ENCODE data around the gene HOXC5.
"Not testable (repeated sequence)": the region's sequence is repeated elsewhere in the genome, so short reads cannot be mapped to it uniquely, and the experiment has no call there.

Gene HOXC5

DNA sequence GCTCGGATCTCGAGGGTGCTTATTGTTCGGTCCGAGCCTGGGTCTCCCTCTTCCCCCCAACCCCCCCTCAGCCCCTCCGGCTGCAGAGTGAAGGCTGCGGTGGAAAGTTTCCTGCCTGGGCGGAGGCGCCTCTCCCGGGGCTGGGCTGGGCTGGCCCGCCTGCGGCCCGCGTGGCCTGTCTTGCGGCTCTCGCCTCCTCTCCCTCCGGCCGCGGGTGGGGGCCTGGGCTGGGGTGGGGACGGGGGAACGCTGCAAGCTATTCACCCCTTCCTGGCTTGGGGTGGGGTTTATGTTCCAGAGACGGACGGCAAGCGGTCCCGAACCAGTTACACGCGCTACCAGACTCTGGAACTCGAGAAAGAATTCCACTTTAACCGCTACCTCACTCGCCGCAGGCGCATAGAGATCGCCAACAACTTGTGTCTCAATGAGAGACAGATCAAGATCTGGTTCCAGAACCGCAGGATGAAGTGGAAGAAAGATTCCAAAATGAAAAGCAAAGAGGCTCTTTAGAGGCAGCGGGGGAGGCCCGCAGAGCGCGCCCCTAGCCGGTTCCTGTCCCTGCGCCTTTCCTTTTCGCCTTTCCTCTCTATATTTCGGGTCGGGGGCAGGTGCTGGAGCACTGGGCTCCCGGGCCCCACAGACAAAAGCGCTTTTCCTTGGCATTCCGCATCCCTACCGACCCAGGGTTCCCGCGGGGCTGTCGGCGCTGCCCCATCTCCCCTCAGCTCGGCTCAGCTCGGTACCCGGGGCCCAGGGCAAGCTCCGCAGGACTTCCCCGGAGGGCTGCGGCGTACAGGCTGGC is 1.3 kb downstream of the HOXC5 start:
- no peak for DNase-seq (ENCODE audit: low read depth in 2 of 2)

DNA sequence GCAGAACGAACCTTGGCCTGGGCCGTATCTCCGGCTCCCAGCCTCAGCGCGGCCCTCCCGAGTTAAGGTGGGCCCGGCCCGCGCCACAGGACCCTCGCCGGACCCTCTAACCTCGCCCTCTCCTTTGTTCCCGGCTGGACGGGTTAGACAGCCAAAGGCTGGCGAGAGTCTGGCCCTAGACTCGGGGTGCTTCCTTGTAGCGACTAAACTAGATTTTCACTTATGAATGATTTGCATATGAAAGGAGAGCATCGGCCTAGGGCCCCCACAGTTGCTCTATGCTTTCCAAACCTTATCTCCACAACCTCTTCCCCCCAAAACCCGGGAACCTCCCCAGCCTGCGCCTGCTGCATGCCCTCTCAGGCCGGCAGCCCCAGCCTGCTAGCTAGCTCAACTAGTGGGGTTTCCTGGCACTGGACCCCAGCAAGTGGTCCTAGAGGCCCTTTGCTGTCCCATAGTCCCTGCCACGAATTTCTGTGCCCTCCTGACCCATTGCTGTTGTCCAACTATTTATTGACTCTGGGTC is 2.0 kb downstream of the HOXC5 start:
- no peak for DNase-seq (ENCODE audit: low read depth in 2 of 2)

DNA sequence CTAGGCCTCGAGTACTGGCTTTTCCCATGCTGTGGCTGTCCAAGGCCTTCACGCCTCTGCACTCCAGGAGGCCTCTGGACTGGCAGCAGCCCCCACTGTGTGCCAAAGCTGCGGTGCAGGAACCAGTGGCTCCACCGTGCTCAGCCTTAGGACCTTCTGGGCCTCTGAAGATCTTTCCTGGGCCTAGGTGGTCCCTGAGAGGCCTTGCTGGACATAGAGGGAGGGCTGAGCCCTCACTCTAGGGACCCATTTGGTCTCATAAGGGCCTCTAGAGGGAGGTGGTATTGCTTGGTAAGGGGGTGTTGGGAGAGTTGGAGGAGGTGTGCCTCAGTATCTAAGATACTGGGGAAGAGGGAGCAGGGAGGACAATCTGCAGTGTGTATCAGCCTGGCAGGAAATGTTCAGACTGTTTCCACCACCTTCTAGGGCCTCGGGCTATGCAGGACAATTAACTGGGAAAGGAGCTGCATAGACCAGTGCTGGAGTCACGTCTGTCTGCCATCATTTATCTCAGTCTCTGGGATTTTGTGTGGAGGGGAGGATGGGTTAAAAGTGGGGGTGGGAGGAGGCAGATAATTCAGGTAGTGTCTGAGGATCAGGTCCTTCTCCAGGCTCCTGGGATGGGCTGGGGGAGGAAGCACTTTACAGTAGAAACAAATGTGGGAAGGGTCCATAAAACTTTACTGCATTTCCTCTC is 2.9 kb downstream of the HOXC5 start:
- DNase-seq (ENCODE audit: low read depth in 2 of 2) = no peak

DNA sequence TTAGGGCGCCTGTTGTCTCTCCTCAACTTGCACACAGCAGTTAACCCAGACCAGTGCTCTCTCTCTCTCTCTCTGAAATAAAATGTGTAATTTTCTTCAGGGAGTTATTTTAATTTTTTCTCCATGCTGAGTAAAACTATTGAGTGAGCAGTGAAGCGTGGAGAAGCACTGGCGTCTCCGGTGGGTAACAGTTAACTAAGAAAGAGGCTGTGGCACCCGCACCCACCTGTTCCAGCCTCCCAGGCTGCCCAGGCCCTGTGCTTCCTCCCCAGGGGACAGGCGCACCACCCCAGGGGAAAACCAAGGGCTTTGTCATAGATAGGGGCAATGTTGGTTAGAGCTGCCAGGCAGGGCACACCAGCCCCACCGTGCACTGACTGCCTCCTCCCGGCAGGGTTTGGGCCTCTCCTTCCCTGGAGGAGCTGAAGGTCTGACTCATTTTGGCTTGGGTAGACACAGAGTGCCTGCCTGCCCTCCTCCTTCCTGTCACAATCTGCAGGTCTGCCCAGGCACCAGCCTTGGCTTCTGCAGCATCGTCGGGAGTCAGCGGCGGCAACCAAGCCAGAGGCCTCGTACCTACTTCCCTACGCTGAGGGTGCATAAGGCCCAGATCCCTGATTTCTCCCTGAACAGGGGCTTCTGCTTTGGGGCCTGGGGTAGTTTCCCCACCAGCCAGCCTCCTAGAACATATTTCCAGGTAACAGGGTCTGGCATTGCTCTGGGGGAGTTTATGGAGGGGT is 3.9 kb downstream of the HOXC5 start:
- no peak for DNase-seq (ENCODE audit: low read depth in 2 of 2)

DNA sequence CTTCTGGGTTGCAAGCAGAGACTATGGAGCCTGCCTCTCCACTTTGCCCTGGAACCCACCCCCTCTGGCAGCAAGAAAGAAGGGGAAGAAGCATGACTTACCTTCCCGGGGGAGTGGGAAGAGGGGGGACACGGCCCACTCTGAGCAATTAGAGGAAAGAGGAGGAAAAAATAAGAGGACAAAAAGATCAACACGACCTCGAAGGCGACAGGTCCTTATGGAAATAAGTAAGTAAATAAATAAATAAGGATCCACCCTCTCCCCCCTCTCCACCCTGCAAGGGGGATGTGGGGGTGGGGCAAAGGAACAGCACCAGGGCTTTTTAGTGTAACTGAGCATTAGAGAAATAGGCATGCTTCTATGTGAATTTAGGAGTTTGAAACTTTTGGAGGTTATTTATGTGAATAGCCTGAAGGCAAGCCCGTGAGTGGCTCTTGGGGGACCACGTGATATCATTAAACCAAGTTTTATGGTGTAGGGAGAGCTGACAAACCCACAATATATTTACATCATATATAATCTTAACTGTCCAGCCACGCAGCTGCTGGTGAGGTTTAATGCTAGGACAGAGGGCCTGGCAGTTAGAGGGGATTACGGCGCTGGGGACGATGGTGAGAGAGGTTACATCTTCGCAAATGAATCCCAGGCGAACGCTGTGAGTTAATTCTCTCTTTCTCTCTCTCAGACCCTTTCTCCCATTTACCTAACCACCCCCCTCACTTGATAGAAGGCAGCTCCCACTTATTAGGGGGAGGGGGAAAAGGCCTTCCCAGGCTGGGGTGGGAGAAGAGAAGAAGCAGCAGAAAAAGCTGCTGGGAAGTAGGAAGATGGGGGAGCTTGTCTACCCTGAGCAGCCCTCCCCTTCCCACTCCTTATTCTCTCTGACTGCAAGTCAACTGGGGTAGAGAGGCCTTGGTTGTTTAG is 4.8 kb downstream of the HOXC5 start:
- DNase-seq (ENCODE audit: low read depth in 2 of 2) = no peak

DNA sequence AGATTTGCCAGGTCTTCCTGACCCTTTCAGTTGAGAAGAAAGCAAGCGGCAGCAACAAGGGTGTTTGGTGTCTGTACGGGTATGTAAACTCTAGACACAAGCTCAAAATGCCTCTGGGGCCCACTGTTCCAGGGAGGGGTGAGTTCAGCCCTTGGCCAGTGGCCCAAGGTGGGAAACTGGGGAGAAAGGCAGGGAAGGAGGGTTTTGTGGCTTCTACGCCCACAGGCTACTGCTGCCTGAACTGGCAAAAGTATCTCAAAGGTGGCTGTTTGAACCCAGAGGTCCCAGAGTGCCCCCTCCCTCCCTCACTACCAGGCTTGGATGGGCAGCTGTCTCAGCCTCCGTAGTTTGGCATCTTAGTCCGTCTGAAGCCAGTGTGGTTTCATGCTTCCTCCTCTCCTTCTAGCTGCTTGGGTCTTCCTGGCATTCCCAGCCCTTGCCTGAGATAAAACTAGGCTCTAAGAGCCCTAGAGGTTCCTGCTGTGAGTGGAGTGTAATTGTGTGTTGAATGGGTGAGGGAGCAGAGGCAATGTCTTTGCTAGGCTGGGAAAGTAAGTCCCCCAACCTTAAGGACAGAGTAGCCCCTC is 5.5 kb downstream of the HOXC5 start:
- no peak for DNase-seq (ENCODE audit: low read depth in 2 of 2)

DNA sequence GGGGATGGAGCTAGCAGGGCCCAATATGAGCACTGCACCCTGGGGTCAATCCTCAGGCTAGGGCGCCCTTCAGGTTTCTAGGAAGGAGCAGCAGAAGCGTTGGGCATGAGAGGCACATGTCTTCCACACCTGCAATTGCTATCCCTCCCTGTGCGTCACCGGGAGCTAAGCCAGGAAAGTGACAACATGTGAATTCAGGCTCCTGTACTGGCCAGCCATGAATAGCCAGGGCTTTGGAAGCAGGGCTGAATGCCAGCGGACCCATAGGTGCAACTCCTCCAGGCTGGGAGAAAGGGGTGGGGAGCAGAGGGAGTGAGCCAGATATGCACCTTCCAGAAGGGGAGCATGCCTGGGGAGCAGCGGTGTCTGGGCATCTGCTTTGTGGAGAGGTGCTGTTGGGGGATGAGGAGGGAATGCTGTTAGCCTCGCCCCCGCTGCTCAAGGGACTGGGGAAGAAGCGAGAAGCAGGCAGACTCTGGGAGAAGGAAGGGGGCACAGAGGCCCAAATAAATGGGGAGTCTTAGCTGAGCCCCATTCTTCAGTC is 6.1 kb downstream of the HOXC5 start:
- DNase-seq (ENCODE audit: low read depth in 2 of 2) = no peak

DNA sequence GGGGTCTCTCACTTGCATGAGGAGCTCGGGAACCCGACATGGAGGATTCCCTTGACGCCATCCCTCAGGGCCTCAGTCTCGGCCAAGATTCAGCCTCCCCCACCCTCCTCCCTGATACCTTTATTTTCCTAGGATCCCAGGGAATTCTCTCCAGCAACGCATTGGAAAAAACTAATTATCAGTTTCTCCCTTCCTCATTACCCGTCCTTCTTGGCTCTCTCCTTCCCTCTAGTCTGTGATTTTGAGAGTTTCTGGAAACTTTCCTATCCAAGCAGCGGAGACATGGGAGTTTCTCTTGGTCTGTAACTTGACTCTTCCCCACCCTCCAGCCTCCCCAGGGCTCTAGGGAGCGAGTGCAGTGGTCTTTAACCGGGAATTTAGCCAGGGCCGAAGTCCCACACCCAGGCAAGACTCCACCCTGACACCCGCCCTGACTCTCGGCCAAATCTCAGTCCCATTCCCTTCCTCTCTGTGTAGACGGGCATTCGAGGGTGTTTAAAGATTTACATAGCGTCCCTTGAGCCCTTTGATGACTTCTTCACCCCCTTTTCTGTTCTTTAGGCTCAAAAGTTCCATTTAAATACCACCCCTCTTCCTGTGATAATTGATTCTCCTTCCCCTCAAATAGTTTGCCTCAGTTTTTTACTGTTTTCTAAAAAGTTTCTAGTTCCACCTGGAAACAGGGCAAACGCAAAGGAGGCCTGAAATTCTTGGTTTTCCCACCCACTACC is 6.7 kb downstream of the HOXC5 start:
- no peak for DNase-seq (ENCODE audit: low read depth in 2 of 2)

DNA sequence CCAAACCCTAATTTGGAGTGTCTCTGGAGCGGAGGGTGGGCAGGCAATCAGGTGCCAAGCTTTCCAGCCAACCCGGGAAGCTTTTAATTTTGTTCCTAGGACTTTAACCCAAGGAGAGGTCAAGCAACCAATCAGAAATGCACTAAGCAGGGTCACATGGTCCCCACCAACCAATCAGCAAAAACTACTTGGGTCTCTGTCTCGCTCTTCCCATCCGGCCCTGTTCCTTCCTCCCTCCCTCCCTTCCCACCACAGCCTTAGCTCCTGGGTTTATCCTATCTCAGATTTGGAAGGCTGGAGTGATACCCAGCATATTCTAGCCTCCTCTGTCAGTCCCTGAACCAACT is 7.3 kb downstream of the HOXC5 start:
- DNase-seq (ENCODE audit: low read depth in 2 of 2) = no peak

DNA sequence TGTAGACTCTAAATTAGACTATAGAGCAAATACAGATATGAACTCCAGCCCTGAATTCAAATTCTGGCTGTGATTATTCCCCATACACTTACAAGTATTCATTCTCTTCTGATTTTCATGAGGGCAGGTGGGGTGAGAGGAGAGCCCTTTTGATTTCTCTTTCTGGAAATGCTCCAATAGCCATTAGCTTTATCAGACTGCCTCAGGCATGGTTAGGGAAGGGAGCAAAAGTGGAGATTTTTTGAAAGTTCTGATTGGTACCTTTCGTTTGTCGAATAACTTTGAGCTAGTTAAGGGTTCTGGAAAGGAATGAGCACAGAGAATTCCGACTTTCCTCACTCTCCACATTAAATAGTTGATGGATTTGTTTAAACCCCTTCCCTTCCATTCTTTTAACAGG is 7.8 kb downstream of the HOXC5 start:
- no peak for DNase-seq (ENCODE audit: low read depth in 2 of 2)

DNA sequence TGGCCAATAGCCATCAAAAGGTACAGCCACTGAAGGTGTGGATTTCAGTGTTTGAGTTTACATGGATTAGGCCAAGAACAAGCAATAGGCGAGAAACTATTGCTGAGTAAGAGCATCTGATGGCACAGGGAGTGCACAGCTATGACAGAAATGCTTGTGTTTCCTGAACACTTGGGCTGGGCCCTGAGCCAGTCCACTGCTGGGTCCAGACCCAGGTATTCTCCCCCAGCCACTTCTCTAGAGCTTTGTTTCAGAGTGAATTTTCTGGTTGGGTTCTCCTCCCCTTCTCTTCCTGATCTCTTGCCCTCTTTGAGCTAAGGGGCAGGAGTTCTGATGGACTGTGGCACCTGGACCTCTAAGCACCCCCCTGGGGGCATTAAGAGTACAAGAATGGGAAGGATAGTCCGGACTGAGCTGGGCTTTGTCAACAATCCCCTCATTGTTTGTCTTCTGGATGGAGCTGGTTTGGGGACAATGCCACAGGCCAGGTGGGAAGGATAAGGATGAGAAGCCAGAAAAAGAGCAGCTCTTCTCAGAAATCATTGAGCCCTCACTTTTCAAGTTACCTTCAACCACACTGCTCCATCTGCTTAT is 8.3 kb downstream of the HOXC5 start:
- no peak for DNase-seq (ENCODE audit: low read depth in 2 of 2)

DNA sequence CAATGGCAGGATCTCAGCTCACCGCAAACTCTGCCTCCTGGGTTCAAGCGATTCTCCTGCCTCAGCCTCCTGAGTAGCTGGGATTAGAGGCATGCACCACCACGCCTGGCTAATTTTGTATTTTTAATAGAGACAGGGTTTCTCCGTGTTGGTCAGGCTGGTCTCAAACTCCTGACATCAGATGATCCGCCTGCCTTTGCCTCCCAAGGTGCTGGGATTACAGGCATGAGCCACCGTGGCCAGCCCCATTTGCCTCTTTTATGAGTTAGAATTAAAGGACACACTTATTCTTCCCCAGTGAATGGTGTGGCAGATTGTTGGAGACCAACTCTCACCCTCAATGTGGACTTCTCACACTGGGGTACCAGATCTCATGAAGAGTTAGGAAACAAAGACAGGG is 9.2 kb downstream of the HOXC5 start:
- DNase-seq (ENCODE audit: low read depth in 2 of 2) = not testable (repeated sequence)

DNA sequence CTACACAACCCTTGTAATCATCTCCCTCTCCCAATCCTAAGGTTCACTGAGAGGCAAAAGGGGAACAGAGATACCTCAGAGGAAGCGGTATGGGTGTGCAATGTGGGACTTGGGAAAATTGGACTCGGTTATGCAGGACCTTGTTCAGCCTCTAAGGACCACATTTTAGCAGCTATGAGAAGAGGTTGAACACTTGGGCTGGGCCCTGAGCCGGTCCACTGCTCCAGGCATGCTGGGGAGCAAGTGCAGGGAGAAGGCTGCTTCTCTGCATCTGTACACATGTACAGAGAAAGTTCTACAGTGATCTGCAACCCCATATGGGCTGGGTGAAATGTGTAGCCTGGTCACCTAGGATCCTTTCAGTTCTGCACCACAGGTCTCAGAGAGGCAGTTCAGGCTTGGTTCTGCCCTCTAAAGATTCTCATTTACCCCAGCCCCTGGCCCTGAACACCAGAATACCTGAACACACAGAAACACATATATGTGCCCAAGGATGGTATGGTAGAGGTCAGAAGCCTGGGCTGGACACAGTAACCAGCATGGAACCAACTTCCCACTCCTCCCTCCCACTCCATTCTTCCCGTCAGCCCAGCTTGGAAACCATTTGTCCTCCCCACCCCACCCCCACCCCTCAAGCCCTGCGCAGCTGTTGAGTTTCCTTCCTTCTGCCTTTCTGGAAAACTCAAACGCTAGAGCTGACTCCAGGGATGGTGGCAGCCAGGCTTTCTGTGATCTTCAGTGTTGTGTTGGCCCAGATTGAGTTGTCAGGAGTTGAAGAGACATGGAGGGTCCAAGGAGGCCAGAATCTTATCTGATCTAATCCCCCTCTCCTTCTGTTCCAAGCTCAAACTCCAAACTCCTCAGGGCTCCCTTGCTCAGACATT is 10.4 kb downstream of the HOXC5 start:
- no peak for DNase-seq (ENCODE audit: low read depth in 2 of 2)

DNA sequence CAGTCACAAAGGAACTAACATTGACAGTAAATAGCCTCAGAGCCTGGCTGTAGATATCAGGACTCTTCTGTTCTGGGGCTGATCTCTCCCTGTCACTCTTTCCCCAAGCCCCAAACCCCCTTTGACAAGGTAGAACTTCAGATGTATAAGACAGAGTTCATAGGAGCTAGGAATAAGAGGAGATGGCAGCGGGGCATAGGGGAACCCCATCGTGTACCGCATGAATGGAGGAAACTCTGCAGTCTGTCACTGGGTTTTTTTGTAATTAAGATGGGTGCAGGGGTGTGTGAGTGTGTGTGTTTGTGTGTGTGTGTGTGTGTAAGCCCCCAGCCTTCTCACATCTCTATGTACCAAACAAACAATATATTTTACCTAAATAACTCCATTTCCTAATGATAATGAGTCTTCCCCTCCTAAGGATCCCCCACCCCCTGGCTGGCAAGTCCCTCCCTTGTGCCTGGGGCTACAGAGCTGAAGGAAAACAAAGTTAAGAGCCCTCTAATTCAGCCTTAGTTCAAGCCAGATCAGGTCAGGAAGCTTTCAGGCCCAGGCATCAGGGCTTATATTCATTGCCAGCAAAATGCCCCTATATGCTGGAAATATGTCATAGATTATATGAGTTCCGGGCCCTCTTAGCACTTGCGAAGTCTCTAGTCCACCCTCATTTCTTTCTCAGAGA is 11.7 kb downstream of the HOXC5 start:
- no peak for DNase-seq (ENCODE audit: low read depth in 2 of 2)

DNA sequence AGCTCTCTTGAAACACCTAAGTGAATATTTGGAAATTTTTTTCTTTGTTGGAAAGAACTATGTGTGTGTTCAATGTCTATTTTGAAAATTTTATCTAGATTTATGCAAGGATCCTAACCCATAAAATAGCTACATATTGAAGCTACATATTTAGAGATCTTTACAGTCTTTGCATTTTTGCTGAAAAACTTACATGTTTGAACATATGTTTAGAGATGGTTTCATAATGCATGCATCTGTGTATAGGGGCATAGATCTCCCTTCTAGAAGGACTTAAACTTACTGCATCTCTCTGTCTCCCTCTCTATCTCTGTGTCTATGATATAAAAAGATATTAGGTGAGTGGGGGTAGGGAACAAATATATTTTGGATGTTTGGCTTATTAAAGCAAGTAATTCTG is 12.6 kb downstream of the HOXC5 start:
- no peak for DNase-seq (ENCODE audit: low read depth in 2 of 2)

DNA sequence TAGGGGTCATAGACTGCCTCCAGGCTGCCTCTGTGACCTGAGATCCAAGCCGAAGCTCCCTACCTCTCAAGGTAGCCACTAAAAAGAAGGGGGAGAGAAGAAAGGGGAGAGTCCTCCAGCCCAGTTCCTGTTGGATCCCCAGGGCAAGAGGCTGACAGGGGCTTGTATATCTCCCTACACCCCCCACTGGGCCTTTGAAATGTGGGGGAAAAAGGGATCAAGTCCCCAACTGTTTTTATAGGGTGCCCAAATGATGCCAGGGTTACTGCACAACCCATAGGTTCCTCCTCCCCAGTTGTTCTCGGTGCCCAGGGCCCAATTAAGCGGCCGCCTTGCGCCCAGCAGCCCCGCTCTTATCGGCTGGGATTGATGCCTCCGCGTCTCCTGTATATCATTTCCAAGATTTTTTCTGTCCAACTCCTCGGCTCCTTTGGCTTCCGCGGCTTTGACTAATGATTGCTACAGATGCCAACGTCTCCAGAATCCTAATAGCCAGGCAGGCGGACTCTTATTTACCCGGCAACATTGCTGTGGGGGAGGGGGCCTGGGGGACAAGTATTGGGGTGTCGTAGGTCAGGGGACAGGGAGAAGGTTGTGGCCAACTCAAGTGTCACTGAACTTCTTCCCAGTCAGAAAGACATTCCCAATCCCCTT is 13.1 kb downstream of the HOXC5 start:
- DNase-seq (ENCODE audit: low read depth in 2 of 2) = no peak

DNA sequence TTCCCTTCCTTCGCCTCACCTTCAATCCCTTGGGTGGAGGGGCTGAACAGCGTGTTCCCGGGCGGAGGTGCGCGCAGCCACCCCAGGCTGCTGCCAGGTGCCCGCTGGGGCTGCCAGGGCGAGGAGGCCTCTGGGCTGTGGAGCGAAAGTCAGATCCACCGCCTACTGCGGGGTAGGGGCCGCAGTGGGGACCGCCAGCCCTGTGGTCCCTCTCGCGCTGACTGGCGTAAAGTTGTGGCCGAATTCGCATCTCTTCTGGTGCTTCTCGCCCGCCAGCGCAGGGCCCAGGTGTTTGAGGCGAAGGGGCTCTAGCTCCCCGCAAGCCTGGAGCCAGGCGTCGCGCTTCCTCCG is 13.9 kb downstream of the HOXC5 start:
- DNase-seq (ENCODE audit: low read depth in 2 of 2) = no peak

Data from fibroblast of skin of left biceps (primary cell).